HT1080 (cell line): Measurements from ENCODE around the gene BTN3A1. TPM values are rescaled to one million over a fixed set of nuclear protein-coding genes. Genes with fewer than 3 reads are reported as not detected.
A peak's percentile ranks its signal among the peaks of the same experiment; 100 is the strongest.
"Not testable (repeated sequence)": the region's sequence is repeated elsewhere in the genome, so short reads cannot be mapped to it uniquely, and the experiment has no call there.

ENCODE experiments used
- DNase-seq: peaks from one replicate; pipeline ENCODE4 v3.0.0-alpha.2; 2015; ENCODE audit warnings: low read depth
- total RNA-seq: library from RNA; depleted of rRNA; stranded (reverse); fragments of >200 nt; shearing (Covaris generic); gene quantifications from 2 replicates; pipeline ENCODE4 v1.2.3, GENCODE V29; 2014

The BTN3A1 gene
- total RNA-seq, 1 experiment from 2014 or later, result 8.7 TPM

DNA sequence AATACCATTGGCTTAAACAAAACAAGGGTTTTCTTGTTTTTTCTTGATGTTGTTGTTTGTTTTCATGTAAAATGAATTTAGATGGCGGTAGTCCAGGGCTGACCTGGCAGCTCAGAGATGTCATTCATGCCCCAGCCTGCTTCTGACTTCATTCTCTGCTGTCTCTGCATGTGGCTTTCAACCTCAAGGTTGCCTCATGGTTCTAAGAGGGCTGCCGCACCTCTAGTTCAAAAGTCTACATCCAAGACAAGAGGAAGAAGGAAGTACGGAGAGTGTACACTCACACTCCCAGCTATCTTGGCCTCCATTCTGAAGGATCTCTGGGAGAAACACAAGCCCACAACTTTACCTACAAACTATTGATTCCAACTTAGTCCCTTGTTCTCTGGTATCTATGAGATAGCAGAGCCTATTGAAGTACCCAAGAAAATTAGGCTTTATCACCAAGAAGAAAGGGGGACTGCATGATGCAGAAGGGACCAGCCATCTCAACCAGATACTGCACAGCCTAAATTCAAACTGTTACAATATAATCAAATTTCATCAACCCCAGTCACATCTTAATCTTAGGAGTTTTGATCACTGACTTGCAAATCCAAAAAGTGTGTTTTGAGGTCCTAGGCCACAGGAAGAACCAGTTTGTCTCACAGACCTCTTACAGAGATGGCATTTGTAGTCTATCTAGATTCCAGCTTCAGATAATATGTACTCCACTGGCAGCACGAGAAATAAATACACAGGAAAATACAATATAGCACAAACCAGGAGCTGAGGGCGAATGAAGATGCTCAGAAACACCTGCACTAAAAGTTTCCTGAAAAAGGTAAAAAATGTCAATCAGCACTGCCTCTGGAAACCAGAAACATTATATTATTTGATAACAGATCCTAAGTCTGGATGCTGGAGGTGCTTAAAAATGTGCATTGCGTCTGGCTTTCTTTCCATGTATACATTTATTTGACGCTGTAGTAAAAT, 37.4 kb downstream of the BTN3A1 start:
- no peak for DNase-seq

DNA sequence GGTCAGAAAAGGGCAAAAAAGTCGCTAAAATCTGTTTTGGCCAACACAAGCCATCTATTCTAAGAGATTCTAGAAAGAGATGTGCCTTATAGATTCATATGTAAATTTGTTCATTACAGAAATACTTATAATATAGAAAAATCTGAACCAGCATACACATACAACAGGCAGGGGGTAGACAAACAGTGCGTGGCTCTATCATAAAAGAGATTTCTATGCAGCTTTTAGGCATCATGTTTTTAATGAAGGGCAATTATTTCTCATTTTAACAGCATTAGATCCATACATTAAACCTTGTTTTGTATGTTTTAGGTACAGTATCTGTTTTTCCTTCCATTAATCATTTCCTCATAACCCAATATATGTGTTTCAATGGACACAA, 38.9 kb downstream of the BTN3A1 start:
- DNase-seq, result no peak

DNA sequence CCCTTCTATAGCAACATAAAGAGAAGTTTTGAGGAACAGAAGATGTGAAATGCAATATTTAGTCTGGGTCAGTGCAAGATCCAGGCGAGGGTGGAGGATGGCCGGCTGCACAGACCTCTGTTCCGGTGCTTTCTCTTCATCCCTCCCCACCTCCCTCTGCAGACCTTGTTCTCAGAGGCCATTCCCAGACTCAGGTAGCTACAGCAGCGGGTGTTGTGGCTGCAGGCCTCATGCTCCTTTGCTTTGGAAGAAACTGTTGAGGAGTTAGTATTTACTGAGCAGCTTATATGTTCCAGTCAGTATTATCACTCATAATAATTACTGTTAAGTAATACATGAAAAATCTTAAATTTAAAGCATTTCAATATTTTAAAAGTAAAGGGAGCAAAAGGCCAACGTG, 39.9 kb downstream of the BTN3A1 start:
- DNase-seq, result no peak

DNA sequence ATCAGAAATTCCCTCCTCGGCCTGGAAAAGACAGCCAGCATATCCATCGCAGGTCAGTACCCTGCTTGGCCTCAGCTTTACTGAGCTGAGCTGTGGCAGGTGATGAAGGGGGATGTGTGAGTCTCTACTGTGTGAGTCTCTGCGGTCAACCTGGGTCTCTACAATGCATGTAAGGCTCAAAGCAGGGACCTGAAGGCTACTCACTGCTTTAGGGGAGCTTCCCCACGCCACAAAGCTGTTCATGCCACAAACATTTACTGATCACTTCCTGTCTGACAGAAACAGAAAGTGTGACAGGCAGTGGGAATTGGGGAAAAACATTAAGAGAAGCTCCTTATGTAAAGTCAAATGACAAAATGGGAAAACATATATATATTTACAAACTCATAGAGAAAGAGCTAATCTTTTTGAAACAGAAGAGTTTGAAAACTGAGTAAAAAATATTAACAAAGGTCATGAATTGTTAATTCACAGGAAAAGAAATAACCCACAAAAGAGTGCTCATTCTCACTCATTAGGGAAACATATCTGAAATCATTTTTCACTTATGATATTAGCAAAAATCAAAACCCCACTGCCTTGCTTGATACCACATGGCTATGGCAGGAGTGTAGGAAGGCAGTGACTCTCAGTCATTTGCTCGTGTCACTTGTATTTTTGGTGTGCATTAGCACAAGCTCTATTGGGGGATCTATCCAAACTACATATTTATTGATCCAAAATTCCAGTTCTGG, 44.0 kb downstream of the BTN3A1 start:
- DNase-seq, result no peak

DNA sequence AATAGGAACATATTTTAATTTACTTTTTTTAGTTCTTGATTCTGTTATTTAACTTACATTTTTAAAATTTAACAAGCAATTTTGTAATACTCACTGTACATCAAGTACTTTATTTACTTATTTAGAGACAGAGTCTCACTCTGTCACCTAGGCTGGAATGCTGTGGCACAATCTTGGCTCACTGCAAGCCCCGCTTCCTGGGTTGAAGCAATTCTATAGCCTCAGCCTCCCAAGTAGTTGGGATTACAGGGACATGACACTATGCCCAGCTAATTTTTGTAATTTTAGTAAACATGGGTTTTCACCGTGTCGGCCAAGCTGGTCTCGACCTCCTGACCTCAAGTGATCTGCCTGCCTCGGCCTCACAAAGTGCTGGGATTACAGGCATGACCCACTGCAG, 45.2 kb downstream of the BTN3A1 start:
- DNase-seq, result no peak

DNA sequence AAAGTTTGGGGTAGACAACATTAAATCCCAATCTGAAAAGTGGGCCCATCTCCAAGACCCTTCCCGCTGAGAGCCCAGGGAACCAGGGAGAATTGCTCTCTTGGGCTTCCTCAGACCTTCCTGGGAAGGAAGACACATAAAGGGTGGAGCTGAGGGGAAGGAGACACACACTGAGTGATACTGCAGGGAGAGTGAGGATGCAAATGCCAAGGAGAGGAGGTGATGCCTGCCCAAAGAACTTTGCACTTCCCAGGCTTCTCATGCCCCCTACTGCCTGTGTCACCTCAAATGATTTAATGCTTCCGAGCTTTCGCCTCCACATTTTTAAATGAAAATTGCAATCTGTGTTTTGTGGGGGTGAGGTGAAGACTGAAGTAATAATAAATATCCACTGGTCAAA, 48.2 kb downstream of the BTN3A1 start:
- DNase-seq, result no peak

DNA sequence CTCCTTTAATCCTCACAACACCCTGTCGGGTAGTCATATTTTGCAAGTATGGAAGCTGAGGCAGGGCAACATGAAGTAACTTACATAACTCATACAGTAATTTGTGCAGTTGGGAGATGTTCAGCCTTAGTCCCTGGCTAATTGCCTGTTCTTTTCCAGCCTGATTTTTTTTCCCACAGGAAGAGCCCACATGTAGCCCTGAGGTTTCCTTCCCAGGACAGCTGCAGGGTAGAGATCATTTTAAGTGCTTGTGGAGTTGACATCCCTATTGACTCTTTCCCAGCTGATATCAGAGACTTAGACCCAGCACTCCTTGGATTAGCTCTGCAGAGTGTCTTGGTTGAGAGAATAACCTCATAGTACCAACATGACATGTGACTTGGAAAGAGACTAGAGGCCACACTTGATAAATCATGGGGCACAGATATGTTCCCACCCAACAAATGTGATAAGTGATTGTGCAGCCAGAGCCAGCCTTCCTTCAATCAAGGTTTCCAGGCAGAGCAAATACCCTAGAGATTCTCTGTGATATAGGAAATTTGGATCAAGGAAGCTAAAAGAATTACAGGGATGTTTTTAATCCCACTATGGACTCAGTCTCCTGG, 50.7 kb downstream of the BTN3A1 start:
- DNase-seq, result no peak

DNA sequence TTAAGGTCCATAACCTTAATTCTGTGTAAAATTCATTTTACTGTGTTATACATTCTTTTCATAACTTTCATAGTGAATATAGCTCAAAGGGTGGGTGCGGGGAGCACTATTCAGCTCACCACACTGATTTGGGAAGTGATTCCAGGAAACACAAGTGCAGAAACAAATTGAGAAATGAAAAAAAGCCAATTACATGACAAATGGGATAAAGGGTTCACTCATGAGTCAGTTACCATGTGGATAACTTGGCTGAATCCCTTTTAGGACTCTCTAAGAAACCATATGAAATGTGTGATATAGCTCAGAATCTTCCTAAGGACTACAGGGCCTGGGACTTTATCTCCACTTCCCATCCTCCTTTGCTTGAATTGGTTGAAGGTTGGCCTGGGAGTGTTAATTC, 52.6 kb downstream of the BTN3A1 start:
- no peak for DNase-seq

DNA sequence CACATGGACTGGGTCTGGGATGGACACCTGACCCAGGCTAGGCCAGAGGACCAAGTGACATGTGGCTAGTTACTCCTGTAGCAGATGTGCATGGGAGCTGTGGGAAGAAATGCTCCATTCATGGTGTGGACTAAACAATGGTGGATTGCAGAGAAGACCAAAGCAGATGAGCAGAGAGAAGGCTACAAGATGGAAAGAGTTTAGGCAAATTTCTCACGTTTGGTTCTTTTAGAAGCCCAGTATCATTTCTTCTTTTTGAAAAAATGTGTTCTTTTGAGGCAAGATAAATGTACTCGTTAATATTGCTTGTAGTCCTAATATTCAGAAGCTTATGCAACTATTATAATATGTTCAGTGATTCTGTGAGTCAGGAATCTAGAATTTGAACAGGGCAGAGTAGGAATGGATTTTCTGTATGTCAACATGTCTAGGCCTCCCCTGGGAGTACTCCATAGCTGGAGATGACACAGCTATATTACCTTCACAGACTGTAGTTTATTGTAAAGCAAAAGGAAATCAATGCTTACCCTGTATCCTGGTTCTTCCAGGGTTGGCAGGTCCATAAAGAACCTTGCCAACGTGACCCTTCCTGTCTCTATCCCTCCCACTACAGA, 53.4 kb downstream of the BTN3A1 start:
- DNase-seq, result no peak

DNA sequence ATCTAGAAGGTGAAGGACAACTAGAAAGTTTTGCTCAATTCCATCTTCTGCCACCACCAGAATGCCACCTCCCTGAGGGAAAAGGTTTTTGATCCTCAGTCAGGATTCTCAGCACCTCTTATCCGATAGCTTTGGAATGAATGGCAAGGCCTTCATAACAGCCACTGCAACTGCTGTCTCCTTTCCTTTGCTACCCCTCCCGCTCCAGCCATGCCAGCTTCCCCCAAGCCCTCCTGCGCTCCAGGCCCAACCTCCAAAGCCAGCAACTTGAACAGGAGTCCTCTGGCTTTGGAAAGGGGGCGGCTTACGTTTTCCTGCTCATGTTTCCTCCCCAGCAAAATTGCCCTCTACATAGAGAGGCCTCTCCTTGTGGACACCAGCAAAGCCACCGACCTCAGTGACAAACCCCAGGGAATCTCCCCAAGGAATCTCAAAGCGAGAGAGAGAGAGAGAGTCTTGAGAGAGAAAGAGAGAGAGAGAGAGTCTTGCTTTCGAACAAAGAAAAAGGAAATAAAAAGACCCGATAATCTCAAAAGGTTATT, 55.3 kb downstream of the BTN3A1 start:
- no peak for DNase-seq

DNA sequence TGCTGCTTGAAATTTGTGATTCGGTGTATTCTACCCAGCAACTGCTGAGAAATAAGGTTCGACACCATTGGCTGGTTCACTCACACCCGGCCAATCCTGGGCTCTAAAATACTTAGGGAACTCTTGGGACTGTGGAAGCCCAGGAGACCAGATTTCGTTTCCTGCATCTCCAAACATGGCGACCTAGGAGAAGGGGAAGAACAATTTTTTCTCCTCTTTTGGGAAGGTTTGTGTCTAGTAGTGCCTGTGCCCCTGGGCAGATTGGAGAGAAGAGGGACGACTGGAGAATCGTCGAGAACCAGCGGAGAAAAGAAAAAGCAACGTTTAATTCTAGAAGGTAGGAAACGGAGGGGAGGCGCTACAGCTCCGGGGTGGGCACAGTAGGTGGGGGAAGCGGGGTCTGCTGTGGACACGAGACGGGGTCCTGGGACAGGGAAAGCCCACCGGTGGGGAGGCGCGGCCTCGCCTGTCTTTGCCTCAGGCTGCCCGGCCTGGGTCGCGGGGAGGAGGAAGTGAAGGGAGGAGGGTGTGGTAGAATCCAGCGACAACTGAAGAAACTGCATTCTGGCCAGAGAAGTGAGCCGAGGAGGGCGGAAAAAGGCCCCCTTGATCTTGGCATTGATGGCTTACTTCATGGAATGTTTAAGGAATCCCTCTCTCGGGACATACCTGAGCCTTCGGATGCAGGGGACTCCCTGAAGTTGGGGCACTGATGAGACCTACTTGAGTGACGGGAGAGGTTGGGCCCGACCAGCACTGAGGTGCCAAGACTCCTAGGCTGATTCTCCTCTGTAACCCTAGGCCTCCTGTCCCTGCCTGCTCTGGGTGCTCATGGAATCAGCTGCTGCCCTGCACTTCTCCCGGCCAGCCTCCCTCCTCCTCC, 56.0 kb downstream of the BTN3A1 start, which contains the start of gene BTN2A1:
Gene BTN2A1, plus strand, starts transcription at position 150 of the 883 bp plus-strand sequence. Its CDS starts 682 bp downstream, at position 832.
- peak; percentile 88 for DNase-seq

DNA sequence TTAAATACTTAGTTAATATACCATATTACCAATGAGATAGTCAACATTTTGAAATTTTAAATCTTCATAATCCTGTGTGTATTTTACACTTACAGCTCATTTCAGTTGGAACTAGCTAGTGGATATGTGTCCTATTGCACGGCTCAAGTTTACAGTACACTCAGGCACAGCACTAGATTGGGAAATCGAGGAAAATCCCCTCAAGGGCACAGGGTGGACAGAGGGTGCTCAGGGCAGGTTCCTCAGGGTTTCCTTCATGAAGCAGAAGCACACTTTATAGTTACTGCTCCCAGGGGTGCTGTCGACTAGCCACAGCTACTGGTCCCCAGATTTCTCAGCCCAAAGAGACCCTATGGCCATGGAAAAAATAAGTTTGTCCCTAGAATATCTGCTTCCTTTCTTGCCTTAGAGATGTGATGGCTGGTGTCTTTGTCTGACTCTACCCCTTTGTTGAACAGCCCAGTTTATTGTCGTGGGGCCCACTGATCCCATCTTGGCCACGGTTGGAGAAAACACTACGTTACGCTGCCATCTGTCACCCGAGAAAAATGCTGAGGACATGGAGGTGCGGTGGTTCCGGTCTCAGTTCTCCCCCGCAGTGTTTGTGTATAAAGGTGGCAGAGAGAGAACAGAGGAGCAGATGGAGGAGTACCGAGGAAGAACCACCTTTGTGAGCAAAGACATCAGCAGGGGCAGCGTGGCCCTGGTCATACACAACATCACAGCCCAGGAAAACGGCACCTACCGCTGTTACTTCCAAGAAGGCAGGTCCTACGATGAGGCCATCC, 57.1 kb downstream of the BTN3A1 start:
- DNase-seq, result no peak

DNA sequence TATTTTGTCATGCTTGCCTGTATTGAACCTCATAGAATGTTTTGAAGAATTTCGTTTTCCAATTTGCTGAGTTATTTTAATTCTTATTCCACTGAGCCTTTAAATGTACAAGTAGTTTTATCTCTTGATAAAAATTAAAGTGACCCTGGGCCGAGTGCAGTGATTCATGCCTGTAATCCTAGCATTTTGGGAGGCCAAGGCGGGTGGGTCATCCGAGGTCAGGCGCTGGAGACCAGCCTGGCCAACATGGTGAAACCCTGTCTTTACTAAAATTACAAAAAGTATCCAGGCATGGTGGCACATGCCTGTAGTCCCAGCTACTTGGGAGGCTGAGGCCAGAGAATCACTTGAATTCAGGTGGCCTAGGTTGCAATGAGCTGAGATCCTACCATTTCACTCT, 59.3 kb downstream of the BTN3A1 start:
- not testable (repeated sequence) for DNase-seq

DNA sequence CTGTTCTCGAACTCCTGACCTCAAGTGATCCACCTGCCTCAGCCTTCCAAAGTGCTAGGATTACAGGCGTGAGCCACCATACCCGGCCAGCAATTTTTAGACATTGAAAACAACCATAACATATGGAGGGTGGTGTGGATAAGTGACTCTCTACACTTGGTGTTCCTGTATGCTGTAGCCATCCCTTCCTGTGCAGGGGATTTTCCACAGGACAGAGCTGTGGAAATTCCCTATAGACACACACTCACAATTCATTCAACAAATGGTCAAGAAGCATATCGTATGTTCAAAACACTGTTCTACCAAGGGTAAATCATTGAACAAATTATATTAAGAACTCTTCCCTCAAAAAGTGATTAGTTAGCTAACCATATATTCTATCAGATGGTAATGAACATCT, 61.9 kb downstream of the BTN3A1 start:
- no peak for DNase-seq

DNA sequence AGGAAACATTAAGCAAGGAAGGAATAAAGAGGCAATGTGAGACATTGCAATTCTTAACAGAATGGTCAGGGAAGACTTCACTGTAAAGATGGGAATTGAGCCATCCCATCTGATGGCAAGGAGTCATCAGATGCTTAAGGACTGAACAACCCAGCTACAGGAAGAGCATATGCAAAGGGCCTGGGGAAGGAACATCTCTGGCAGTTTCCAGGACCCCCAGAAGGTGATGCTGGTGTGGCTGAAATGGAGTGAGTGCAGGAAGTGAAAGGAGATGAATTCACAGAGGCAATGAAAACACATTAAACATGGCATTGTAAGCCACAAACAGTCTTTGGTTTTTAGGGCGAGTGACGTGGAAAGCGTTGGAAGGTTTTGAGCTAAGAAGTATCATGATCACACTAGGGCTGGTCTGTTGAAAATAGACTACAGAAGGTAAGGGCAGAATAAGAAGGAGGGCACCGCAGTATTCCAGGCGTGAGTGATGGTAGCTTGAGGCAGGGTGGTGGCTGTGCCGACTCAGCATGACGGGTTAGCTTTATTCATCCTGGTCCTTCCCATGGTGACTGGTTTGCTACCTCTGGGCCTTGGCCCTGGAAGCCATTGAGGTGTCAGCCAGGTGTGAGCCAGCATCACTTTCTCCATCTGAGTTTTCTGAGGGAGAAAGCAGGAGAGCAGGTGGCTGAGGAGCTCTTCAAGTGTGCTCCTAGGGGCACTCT, 62.5 kb downstream of the BTN3A1 start:
- DNase-seq, result no peak
